SU-DHL-6 (cell line): ENCODE measurements around the gene TWIST2.

ENCODE experiments used
- EZH2phosphoT487 ChIP-seq: fragments of 200-600 bp; sonication (generic), shearing (Covaris generic); conservative IDR thresholded peaks from 2 replicates; pipeline ENCODE4 v1.6.1; 2018; ENCODE audit warnings: mild to moderate bottlenecking, antibody characterized with exemption, low read length, moderate library complexity, mixed read lengths
- TF ChIP-seq, protein P1 (sequence below): fragments of 200-600 bp; sonication (generic); IDR thresholded peaks from one replicate; pipeline ENCODE4 v1.5.1; 2017; ENCODE audit warnings: antibody characterized with exemption, mild to moderate bottlenecking, low read length, moderate library complexity; ENCODE audit not compliant: insufficient read depth, poor library complexity, severe bottlenecking

DNA sequence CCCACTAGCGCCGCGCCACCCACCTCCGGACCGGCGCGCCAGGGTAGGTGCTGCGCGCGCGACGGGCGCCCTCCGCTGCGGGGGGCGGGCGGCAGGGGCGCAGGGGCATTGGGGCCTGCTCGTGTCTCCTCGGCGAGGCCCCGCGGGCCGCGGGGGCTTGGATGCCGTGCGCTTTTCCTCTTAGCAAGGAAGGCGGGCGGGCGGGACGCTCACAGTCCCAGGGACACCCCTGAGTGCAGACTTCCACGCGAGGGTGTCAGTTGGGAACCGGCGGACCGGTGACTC, 748 bp downstream of the TWIST2 start:
- TF ChIP-seq, protein P1, sequence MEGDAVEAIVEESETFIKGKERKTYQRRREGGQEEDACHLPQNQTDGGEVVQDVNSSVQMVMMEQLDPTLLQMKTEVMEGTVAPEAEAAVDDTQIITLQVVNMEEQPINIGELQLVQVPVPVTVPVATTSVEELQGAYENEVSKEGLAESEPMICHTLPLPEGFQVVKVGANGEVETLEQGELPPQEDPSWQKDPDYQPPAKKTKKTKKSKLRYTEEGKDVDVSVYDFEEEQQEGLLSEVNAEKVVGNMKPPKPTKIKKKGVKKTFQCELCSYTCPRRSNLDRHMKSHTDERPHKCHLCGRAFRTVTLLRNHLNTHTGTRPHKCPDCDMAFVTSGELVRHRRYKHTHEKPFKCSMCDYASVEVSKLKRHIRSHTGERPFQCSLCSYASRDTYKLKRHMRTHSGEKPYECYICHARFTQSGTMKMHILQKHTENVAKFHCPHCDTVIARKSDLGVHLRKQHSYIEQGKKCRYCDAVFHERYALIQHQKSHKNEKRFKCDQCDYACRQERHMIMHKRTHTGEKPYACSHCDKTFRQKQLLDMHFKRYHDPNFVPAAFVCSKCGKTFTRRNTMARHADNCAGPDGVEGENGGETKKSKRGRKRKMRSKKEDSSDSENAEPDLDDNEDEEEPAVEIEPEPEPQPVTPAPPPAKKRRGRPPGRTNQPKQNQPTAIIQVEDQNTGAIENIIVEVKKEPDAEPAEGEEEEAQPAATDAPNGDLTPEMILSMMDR, result no peak
- no peak for TF ChIP-seq EZH2phosphoT487
